Activated CD4-positive, CD25-positive, alpha-beta regulatory T cell (primary cell): Measurements from ENCODE around the gene APBB1.
"Not testable (repeated sequence)": the region's sequence is repeated elsewhere in the genome, so short reads cannot be mapped to it uniquely, and the experiment has no call there.

Experiments
- DNase-seq, 4 experiments: peaks; one replicate each; lab custom pipeline; 2025; lab: John Stamatoyannopoulos, UW

Gene APBB1

GRCh38 chr11:6417907-6418556 is 862 bp downstream of the APBB1 start:
- DNase-seq, result no peak

DNA sequence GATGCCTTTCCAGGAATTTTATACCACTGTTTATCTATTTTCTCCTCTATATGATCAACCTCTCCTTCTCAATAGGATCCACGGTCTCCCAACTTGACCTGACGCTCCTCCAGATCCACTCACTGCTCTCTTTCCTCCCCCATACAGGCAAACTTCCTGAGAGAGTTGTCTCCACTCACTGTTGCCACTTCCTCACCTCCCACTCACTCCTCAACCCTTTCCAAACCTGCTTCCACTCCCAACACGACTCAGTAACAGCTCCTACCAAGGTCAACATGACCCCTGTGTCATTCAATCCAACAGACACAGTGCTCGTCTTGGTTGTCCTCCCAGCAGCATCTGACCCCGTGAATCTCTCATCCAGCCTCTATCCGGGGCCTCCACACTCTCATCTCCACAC is 3.1 kb downstream of the APBB1 start:
- no peak for DNase-seq

DNA sequence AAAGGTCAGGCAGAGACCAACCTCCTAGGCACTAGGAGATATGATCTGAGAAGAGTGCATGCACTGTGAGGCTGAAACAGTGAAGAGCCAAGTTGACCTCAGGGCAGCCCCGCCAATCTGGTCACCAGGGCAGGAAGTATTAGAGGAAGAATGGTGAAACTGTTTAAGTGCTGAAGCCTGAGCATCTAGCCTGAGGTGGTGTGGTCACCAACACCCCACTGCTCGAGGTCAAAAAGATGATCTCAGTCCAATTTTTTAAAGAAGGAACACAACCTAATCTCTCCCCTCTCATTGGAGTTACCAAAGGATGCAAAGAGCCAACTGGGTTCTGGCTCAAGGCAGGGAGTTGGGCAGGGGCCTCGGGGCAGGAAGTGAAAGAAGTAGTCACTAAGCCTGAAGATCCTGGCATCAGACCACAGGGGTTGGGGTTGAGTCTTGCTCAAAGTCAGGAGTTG is 4.0 kb downstream of the APBB1 start:
- DNase-seq, result no peak

DNA sequence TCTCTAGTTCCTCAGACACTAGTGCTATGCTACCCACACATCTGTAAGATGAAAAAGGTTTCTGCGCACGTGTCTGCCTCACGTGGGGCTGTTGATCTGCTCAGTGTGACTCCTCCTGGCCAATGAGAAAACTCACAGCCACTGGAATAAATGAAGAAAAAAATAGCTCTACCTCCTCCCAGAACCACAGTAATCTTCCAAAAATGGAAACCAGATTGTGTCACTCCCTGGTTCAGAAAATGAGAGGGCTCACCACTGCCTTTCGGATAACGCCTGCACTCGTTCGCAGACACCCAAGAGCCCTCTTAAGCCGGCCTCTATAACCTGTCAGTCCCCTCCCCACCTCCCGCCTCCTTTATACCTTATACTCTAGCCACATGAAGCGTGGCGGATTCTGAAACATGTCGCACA is 5.1 kb downstream of the APBB1 start:
- DNase-seq, result peak in 3 of 4 experiments; percentile 28 to 37 (median 31)

DNA sequence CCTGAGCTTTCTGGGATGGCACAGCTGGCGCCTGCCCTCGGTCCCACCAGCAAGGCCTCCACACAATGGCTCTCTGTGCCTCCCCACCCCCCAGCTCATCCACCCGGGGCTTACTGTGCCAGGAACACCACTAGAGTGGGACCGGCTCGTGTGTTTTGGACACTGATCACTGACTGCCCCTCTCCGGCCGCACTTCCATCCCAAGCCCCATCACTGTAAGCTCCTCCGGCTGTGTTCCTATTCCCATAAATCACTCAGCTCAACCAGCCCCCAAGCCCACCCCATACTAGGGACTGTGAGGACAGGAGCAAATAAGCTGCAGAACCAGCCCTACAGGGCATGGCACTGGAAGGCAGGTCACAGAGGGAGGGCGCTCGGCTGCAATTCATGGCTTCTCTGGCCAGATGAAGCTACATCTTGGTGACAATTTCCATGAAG is 7.3 kb downstream of the APBB1 start:
- DNase-seq, result no peak

GRCh38 chr11:6410695-6411430 is 8.0 kb downstream of the APBB1 start:
- DNase-seq, result no peak

DNA sequence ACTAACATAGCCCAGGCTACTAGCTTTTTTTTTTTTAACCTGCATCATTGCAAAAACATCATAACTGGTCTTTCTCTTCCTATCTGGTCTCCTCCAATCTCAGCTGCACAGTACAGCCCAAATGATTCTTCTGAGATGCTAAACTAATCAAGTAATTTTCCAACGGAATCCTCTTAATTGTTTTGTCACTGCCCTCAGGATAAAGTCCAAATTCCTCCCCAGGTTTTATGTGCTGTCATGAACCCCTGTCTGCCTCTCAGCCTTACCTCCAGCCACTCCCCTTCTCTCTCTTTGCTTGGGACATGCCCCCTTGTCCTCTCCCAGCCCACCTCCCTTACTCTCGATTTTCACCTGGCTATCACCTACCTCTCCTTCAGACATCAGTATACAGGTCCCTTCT is 12.5 kb downstream of the APBB1 start:
- DNase-seq, result no peak

- DNase-seq, result no peak
Observed at GRCh38 chr11:6405846-6406245, 13.0 kb downstream of the APBB1 start.

DNA sequence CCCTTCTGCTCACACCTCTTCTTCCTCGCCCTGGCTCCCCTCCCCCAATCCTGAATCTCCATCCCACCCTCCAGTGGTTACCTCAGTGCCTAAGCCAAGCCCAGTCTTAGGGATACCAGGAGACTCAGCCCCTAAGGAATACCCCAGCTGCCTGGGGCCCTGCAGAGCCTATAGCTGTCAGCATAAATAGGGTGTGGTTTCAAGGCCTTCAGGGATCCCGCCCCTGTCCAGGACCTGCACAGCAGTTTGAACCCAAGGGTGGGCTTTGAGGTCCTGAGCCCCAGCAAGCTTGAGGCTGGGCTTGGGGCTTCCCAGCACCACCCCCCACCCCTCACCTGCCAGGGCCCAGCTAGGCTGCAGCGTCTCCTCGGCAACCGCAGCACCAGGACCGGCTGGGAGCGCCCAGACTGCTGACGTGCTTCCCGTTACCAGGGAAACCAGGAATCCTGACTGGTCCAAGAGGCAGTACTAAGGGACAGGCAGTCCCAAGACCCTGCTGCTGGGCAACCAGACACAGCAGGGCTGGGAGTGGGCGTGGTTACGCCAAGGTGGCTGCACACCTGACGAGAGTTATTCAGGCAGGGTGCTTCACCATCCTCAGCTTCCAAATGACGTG is 13.7 kb downstream of the APBB1 start:
- no peak for DNase-seq

- DNase-seq, result no peak
Observed at GRCh38 chr11:6404342-6405051, 14.4 kb downstream of the APBB1 start.

GRCh38 chr11:6403539-6403938 is 15.4 kb downstream of the APBB1 start:
- no peak for DNase-seq

DNA sequence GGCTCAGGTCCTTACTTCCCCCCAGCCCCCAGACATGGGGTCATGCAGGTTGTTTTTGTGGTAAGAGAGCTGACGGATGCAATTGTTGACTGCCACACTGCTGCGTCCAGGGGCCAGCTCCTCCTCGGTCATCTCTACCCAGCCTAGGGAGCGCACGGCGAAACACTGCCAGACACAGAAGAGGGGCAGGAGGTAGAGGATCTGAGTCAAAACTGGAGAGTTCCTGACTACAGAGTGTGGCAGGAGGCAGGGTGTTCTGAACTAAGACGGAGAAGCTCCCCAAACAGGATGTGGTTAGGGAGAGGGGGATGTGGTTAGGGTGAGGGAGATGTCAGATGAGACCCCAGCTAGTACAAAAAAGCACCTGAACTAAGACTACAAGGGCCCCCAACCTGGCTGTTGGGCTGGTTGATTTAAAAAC is 16.3 kb downstream of the APBB1 start:
- peak in 2 of 4 experiments; percentile 49 to 57 for DNase-seq

- no peak for DNase-seq
Observed at GRCh38 chr11:6402061-6402470, 16.8 kb downstream of the APBB1 start.

DNA sequence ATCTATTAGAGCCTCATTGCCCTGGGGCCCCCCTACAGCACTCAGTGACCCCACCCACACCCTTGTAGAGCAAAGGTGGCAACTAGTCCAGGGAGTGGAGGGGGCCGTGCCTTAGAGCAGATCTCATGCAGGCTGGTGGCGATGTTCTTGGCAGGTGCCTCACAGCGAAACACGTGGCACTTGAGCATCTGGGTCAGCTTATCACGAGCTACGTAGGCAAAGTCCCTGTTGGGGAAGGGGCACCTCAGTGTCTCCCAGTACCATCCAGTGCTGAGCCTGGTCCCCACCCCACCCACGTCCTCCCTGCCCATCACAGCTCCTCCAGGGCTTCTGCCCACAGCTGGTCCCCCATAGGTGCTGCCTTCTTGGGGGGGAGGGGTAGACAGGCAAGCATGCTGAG is 17.4 kb downstream of the APBB1 start:
- DNase-seq, result no peak

GRCh38 chr11:6400431-6401345 is 18.2 kb downstream of the APBB1 start:
- DNase-seq, result no peak

- DNase-seq, result no peak
Observed at GRCh38 chr11:6397636-6398035, 21.3 kb downstream of the APBB1 start.

- DNase-seq, result no peak
Observed at GRCh38 chr11:6397156-6397555, 21.7 kb downstream of the APBB1 start.

- DNase-seq, result no peak
Observed at GRCh38 chr11:6395470-6396060, 23.3 kb downstream of the APBB1 start.

- DNase-seq, result no peak
Observed at GRCh38 chr11:6393989-6394670, 24.8 kb downstream of the APBB1 start.

- not testable (repeated sequence) for DNase-seq
Observed at GRCh38 chr11:6392251-6392650, 26.6 kb downstream of the APBB1 start.
